K562 (cell line): Measurements from ENCODE around the gene TCF25. TPM values are rescaled to one million over a fixed set of nuclear protein-coding genes. Genes with fewer than 3 reads are reported as not detected.

ENCODE experiments used
- ATAC-seq: fragments of 200-7000 bp; cut with Tn5 transposase; 3 replicates; pipeline ENCODE4 v1.9.1; 2020; ENCODE audit warnings: moderate library complexity
- BruUV-seq: library from RNA; stranded (reverse); fragments of 400-500 nt; replicated peaks from 2 replicates; lab custom pipeline; 2021; lab: Mats Ljungman, UMichigan
- CTCF ChIA-PET: fragments of 300-600 bp; formaldehyde crosslinking; extraction: SDS; loops from one replicate; lab custom pipeline; 2021; ENCODE audit warnings: low intra/inter-chr PET ratio; lab: Yijun Ruan, JAX
- POLR2A ChIA-PET: fragments of 300-600, 350-650 bp; sonication (Branson Sonifier 250); formaldehyde crosslinking; extraction: SDS; loops from one replicate; lab custom pipeline; 2021; ENCODE audit warnings: antibody characterized with exemption, inconsistent platforms; lab: Yijun Ruan, JAX
- DNase-seq, 4 experiments: peaks; one replicate each; pipeline versions ENCODE4 v3.0.0 to v3.0.0-alpha.2; 2011 to 2018; ENCODE audit warnings: low spot score in 3 of 4, mixed read lengths in 3 of 4; ENCODE audit errors: extremely low read depth in 1 of 4
- FAIRE-seq: peaks from 2 replicates; lab custom pipeline; 2011; peaks lifted over from hg19 to GRCh38; lab: Jason Lieb, UNC
- H2AFZ ChIP-seq: 2 replicates; pipeline ENCODE4 v1.6.0; 2011; ENCODE audit warnings: low read depth, low read length, control low read depth, inconsistent platforms
- H3K27ac ChIP-seq: fragments of 200-600 bp; 3 replicates; pipeline ENCODE4 v1.8.0; 2011; ENCODE audit warnings: low read depth, mild to moderate bottlenecking, control low read depth, inconsistent platforms, low read length, moderate library complexity, mixed read lengths; ENCODE audit errors: extremely low read depth
- H3K27me3 ChIP-seq, 2 experiments: fragments of 300-600 bp in 1 of 2; 2 replicates in 1 of 2; 3 replicates in 1 of 2; pipeline versions ENCODE4 v1.6.0 to v1.8.0; 2011; ENCODE audit warnings: inconsistent platforms in 2 of 2, low read length in 2 of 2, mild to moderate bottlenecking in 1 of 2, mixed read lengths in 1 of 2, moderate library complexity in 1 of 2; ENCODE audit not compliant: control insufficient read depth in 2 of 2, insufficient read depth in 2 of 2
- H3K36me3 ChIP-seq: fragments of 300-600 bp; 3 replicates; pipeline ENCODE4 v1.8.0; 2011; ENCODE audit warnings: mild to moderate bottlenecking, low read length, inconsistent platforms; ENCODE audit not compliant: control insufficient read depth, insufficient read depth
- H3K4me1 ChIP-seq, 2 experiments: fragments of 200-600 bp in 1 of 2; replicated peaks in 1 of 2; 2 replicates in 1 of 2; 3 replicates in 1 of 2; pipeline versions ENCODE4 v1.5.1 to v1.8.0; 2011; ENCODE audit warnings: inconsistent platforms in 2 of 2, low read length in 2 of 2, mild to moderate bottlenecking in 1 of 2, mixed read lengths in 1 of 2, moderate library complexity in 1 of 2; ENCODE audit not compliant: control insufficient read depth in 2 of 2, insufficient read depth in 2 of 2
- H3K4me2 ChIP-seq: 2 replicates; pipeline ENCODE4 v1.6.1; 2011; ENCODE audit warnings: low read length, control low read depth, inconsistent platforms, mixed read lengths; ENCODE audit not compliant: insufficient read depth
- H3K4me3 ChIP-seq: fragments of 200-600 bp; sonication (generic), shearing (Covaris generic); 2 replicates; pipeline ENCODE4 v1.5.1; 2016; ENCODE audit warnings: control low read depth, inconsistent platforms
- H3K79me2 ChIP-seq: fragments of 200-600 bp; 3 replicates; pipeline ENCODE4 v1.8.0; 2011; ENCODE audit warnings: low read length, inconsistent platforms; ENCODE audit not compliant: control insufficient read depth, insufficient read depth
- H3K9ac ChIP-seq, 2 experiments: 2 replicates each; pipeline versions ENCODE4 v1.6.0 to v1.6.1; 2011; ENCODE audit warnings: low read depth in 2 of 2, low read length in 2 of 2, control low read depth in 1 of 2, inconsistent platforms in 1 of 2, mild to moderate bottlenecking in 1 of 2, mixed read lengths in 1 of 2; ENCODE audit not compliant: insufficient read depth in 1 of 2
- H3K9me1 ChIP-seq: one replicate; pipeline ENCODE4 v1.6.0; 2011; ENCODE audit warnings: inconsistent platforms, mild to moderate bottlenecking, low read length, moderate library complexity; ENCODE audit not compliant: control insufficient read depth, insufficient read depth
- H3K9me3 ChIP-seq: replicated peaks from 2 replicates; pipeline ENCODE4 v1.5.1; 2011; ENCODE audit warnings: low read depth, low read length, inconsistent platforms; ENCODE audit not compliant: control insufficient read depth, insufficient read depth
- H4K20me1 ChIP-seq: replicated peaks from 2 replicates; pipeline ENCODE4 v1.6.1; 2011; ENCODE audit warnings: low read length, inconsistent platforms, mixed read lengths; ENCODE audit not compliant: control insufficient read depth, insufficient read depth
- ADNP ChIP-seq: fragments of 200-800 bp; sonication (Bioruptor generic); IDR thresholded peaks from 2 replicates; pipeline ENCODE4 v1.6.1; 2016; ENCODE audit warnings: missing genetic modification characterization, missing compliant biosample characterization
- ELF2 ChIP-seq: fragments of 250-450 bp; sonication (Bioruptor Pico); IDR thresholded peaks from 2 replicates; pipeline ENCODE4 v1.5.0; 2021; ENCODE audit warnings: mild to moderate bottlenecking
- FOXA3 ChIP-seq, 2 experiments: fragments of 450-650 bp in 1 of 2; sonication (generic) in 1 of 2; formaldehyde crosslinking; IDR thresholded peaks in 1 of 2; conservative IDR thresholded peaks in 1 of 2; 2 replicates each; pipeline versions ENCODE4 v1.4.0 to v1.8.0; 2020 to 2022; ENCODE audit warnings: mild to moderate bottlenecking in 2 of 2, missing genetic modification reagents in 1 of 2
- HDAC2 ChIP-seq: fragments of 450-650 bp; IDR thresholded peaks from 2 replicates; pipeline ENCODE4 v1.6.1; 2016; ENCODE audit warnings: mild to moderate bottlenecking
- HNRNPLL ChIP-seq: fragments of 200-400 bp; formaldehyde crosslinking; IDR thresholded peaks from 2 replicates; pipeline ENCODE4 v1.6.1; 2017; ENCODE audit warnings: low read length, low read depth, mild to moderate bottlenecking; ENCODE audit not compliant: poor library complexity, severe bottlenecking
- KLF13 ChIP-seq: fragments of 450-650 bp; IDR thresholded peaks from 2 replicates; pipeline ENCODE4 v1.6.1; 2016; ENCODE audit warnings: missing genetic modification characterization, low read depth, mild to moderate bottlenecking, missing compliant biosample characterization, moderate library complexity, borderline replicate concordance
- MYNN ChIP-seq, 2 experiments: sonication (generic); formaldehyde crosslinking in 1 of 2; IDR thresholded peaks; 2 replicates each; pipeline versions ENCODE4 v1.5.0 to v1.6.1; 2016 to 2020; ENCODE audit warnings: antibody characterized with exemption in 1 of 2, missing genetic modification reagents in 1 of 2
- NBN ChIP-seq: fragments of 450-650 bp; IDR thresholded peaks from 2 replicates; pipeline ENCODE4 v1.6.1; 2016; ENCODE audit warnings: low read depth, mild to moderate bottlenecking
- NFRKB ChIP-seq: fragments of 450-650 bp; IDR thresholded peaks from 2 replicates; pipeline ENCODE4 v1.6.1; 2016; ENCODE audit warnings: low read depth
- NR2C2 ChIP-seq, 2 experiments: fragments of 200-800 bp in 1 of 2; sonication (Bioruptor generic) in 1 of 2; sonication (generic) in 1 of 2; formaldehyde crosslinking in 1 of 2; IDR thresholded peaks; 2 replicates each; pipeline versions ENCODE4 v1.6.1 to v1.8.0; 2016 to 2022; ENCODE audit warnings: mild to moderate bottlenecking in 1 of 2, missing compliant biosample characterization in 1 of 2, missing genetic modification characterization in 1 of 2, missing genetic modification reagents in 1 of 2
- NR3C1 ChIP-seq: sonication (generic); formaldehyde crosslinking; IDR thresholded peaks from 2 replicates; pipeline ENCODE4 v1.8.1; 2022; ENCODE audit warnings: missing genetic modification reagents
- PCBP1 ChIP-seq: fragments of 200-400 bp; formaldehyde crosslinking; IDR thresholded peaks from 2 replicates; pipeline ENCODE4 v1.6.1; 2018; ENCODE audit warnings: mild to moderate bottlenecking, low read depth, low read length; ENCODE audit not compliant: poor library complexity, severe bottlenecking
- RBFOX2 ChIP-seq: fragments of 200-400 bp; formaldehyde crosslinking; IDR thresholded peaks from 2 replicates; pipeline ENCODE4 v1.6.1; 2017; ENCODE audit warnings: low read depth, mild to moderate bottlenecking, low read length, moderate library complexity
- RBM39 ChIP-seq: fragments of 200-400 bp; formaldehyde crosslinking; optimal IDR thresholded peaks from 2 replicates; pipeline ENCODE3; 2018; ENCODE audit warnings: low read depth, low read length
- SP2 ChIP-seq: IDR thresholded peaks from 2 replicates; pipeline ENCODE4 v1.6.1; 2011; ENCODE audit warnings: mild to moderate bottlenecking, low read depth, low read length, moderate library complexity; ENCODE audit not compliant: poor library complexity, severe bottlenecking; ENCODE audit errors: extremely low read depth
- SPI1 ChIP-seq: IDR thresholded peaks from 2 replicates; pipeline ENCODE4 v1.6.1; 2011; ENCODE audit warnings: low read depth, low read length, control low read depth, borderline replicate concordance
- SUPT5H ChIP-seq: fragments of 450-650 bp; IDR thresholded peaks from 2 replicates; pipeline ENCODE4 v1.6.1; 2016
- ZNF184 ChIP-seq: sonication (generic); formaldehyde crosslinking; IDR thresholded peaks from 2 replicates; pipeline ENCODE4 v1.5.0; 2020; ENCODE audit warnings: missing genetic modification reagents
- WGBS: fragments of 100-300 bp; shearing (Covaris generic); methylation state at CpG from one replicate; pipeline ENCODE4 v1.1.6; 2016; ENCODE audit warnings: low coverage, mixed read lengths; ENCODE audit not compliant: insufficient coverage; ENCODE audit errors: missing lambda C conversion rate; 5-methylcytosine and 5-hydroxymethylcytosine counted together
- in situ Hi-C: fragments of 300-500 bp; cut with MboI; formaldehyde crosslinking; loops from 4 replicates; pipeline ENCODE4 v1.15.0; 2018; ENCODE audit warnings: inconsistent platforms, mixed read lengths
- intact Hi-C: fragments of 100-400 bp; cut with micrococcal nuclease; formaldehyde crosslinking; loops from 2 replicates; pipeline ENCODE4 v1.14.2; 2022
- polyA plus RNA-seq, 8 experiments: library from polyadenylated mRNA; depleted of rRNA in 4 of 8; stranded (reverse) in 5 of 8; unstranded in 3 of 8; fragments of >200 nt; fragmentation: Nextera tagmentation in 2 of 8; fragmentation: Illumina TruSeq in 1 of 8; extraction: Ambion mirVana in 2 of 8; extraction: Trizol in 1 of 8; gene quantifications; 2 replicates each; pipeline versions ENCODE4 v1.2.1 to v1.2.3, GENCODE V29; 2011 to 2014; ENCODE audit warnings: inconsistent platforms in 1 of 8, missing spikeins in 1 of 8
- total RNA-seq, 7 experiments: library from RNA; depleted of rRNA in 6 of 7; stranded (reverse); fragments of >200 nt in 6 of 7; fragmentation: Illumina TruSeq in 2 of 7; extraction: Trizol in 2 of 7; gene quantifications; 2 replicates each; pipeline versions ENCODE4 v1.2.1 to v1.2.3, GENCODE V29; 2011 to 2021; ENCODE audit warnings: low replicate concordance in 1 of 7
- TF ChIP-seq, protein P1 (sequence below): fragments of 250-450 bp; sonication (Bioruptor Pico); IDR thresholded peaks from 2 replicates; pipeline ENCODE4 v1.5.0; 2021; ENCODE audit warnings: mild to moderate bottlenecking, moderate library complexity

Gene TCF25
- total and polyA plus RNA-seq, 9 of the 15 experiments (the other 6 are each of a cell fraction or from before 2014, with no cell fraction given) = 9.0 to 154 (median 83.8) TPM

DNA sequence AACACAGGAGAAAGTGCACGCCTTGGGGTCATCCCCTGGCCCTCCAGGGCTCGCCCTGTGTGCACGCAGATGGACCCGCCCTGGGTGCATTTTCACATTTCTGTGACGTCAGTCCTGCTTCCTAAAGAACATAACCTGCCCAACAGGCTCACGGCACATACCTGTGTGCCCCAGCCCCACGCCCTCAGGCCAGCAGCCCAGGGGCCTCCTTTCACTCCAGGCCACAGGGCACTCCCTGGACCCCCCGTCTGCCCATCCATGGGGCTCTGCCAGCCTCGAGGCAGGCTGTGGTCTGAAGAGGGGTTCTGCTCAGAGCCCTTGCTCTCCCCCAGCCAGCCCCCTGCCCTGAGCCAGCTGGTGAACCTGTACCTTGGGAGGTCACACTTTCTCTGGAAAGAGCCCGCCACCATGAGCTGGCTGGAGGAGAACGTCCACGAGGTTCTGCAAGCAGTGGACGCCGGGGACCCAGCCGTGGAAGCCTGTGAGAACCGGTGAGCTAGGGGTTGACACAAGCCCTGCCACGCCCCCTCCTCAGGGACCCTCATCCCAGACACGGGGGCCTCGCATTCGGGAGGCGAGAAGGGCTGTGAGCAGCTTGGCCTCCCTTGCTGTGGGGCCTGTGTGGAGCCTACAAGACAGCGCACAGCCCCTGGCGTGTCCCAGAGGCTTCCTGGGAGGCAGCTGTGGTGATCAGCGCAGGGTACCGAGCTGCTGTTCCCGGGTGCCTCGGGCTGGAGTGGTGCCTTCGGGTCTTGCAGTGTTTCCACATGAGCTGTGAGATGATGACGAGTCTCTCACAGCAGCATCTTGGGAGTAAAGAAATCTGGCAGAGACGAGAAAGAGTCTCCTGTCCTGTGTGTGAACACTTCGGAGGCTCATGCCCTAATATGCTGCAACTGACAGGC lies 31.5 kb downstream of the TCF25 start:
- ATAC-seq (no peak; the same call in 1 of the 3 replicates), DNase-seq (no peak), FAIRE-seq (no peak)
- Histone ChIP-seq H2AFZ (no peak overlapping the region), H3K9me3 (no peaks in the 10 kb centered on the region; the same call in 1 of the 2 replicates), H3K27ac (no peak overlapping the region), H3K9ac (no peak overlapping the region), H3K4me3 (no peak overlapping the region), H3K4me2 (no peak overlapping the region), H3K79me2 (no peaks in the 10 kb centered on the region), H3K36me3 (peaks cover 73% of the 10 kb centered on the region), H4K20me1 (no peaks in the 10 kb centered on the region), H3K9me1 (no peaks in the 10 kb centered on the region), H3K27me3 (no peaks in the 10 kb centered on the region), H3K4me1 (peaks cover 0 to 4% of the 10 kb centered on the region in 2 experiments; a peak in 2 of 5 replicates)
- intact Hi-C loops = no loop called here
- POLR2A ChIA-PET = interaction anchor here (1.0 to 1.8 kb wide), 2 partner anchors 10 to 14 kb away, joined by 3 to 8 read pairs; partner anchors contain the start of gene MC1R
- BruUV-seq = no TSS peak
- CTCF ChIA-PET = no interaction called here
- WGBS = 96% methylated on average over 30 of the region's 31 CpGs
- in situ Hi-C loops = no loop called here
- TF ChIP-seq NR3C1 (no peak), KLF13 (no peak), SP2 (no peak), SPI1 (no peak), HNRNPLL (no peak), HDAC2 (no peak), MYNN (IDR thresholded peaks at IDR 0.05) (peak; percentile 50; the same call in 1 of the 2 replicates), MYNN (CRISPR knock-in tag; IDR thresholded peaks at IDR 0.05) (no peak), PCBP1 (no peak), FOXA3 (CRISPR knock-in tag; conservative IDR thresholded peaks at IDR 0.05 in 1 of 2, IDR thresholded peaks at IDR 0.05 in 1 of 2) (no peak), NFRKB (no peak), NR2C2 (CRISPR knock-in tag; IDR thresholded peaks at IDR 0.05) (no peak), NR2C2 (tag; IDR thresholded peaks at IDR 0.05) (no peak), ZNF184 (CRISPR knock-in tag) (no peak), RBM39 (no peak), NBN (no peak), ELF2 (CRISPR knock-in tag) (no peak), SUPT5H (0 out of 2 replicates have a peak, but pooled peaks have one; percentile 25), ADNP (no peak), RBFOX2 (0 out of 2 replicates have a peak, but pooled peaks have one; percentile 26)
- TF ChIP-seq, protein P1, sequence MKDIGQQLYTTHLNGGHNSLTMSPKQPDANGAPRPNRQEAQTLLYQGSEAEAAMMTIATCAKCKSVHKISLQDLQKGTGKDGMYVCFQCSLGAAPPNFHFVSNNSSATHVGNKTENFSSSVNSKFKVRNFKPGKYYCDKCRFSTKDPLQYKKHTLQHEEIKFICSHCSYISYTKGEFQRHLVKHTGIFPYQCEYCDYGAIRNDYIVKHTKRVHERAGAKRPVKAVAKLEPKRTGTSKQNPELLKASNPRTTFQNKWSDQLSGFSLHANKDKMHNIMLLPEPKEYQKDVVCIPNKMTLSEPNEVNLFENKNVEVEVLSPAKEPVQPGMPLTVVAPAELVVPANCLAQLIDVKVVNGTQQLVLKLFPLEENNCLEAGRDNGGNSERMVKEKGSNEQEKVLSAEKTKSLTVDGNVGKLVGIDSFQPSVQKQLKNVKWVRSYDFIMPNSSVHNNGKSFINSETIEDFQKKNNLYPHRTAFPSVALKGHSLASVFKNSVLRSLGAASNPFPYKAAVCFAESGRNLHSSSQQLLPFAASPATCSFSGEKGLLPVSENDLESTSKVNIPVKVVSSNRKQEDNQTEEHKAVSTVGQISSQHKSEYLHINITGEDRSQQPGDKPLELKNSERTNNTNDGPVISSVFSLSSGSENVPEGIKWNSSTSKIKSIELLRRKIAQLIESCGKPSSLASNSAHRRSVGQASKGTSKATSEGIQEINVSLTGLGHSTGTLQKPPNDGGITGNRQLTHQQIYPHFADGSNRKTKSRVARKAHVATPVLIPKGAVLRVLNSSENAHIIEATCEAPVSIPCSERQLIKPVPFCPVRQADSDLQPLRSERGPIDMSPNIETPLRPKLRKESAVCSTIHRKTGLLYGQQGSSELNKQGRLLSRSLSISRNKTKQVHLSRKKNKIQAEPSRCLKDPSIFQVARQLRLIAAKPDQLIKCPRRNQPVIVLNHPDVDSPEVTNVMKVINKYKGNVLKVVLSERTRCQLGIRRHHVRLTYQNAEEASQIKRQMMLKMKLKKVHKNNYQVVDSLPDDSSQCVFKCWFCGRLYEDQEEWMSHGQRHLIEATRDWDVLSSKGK = no peak
